CD4-positive, alpha-beta T cell (primary cell): ENCODE results near the gene SCAF11. TPM values are rescaled to one million over a fixed set of nuclear protein-coding genes. Genes with fewer than 3 reads are reported as not detected.

Experiments used
- ATAC-seq: fragments of 200-7000 bp; cut with Tn5 transposase; one replicate; pipeline ENCODE4 v1.10.0; 2022; ENCODE audit warnings: mild to moderate bottlenecking; ENCODE audit not compliant: poor library complexity
- CTCF ChIA-PET: fragments of 350-600 bp; sonication (Branson Sonifier 250); formaldehyde crosslinking; loops from one replicate; lab custom pipeline; 2021; ENCODE audit warnings: antibody characterized with exemption, inconsistent platforms; lab: Charles Lee
- POLR2A ChIA-PET: fragments of 350-600 bp; sonication (Branson Sonifier 250); formaldehyde crosslinking; loops from one replicate; lab custom pipeline; 2021; ENCODE audit warnings: antibody characterized with exemption, inconsistent platforms; lab: Charles Lee
- DNase-seq, 14 experiments: peaks; one replicate each; pipeline ENCODE4 v3.0.0-alpha.2; 2013 to 2020; ENCODE audit warnings: mixed read lengths in 2 of 14
- H3K27ac ChIP-seq, 2 donors: one replicate each; pipeline versions ENCODE4 v1.5.1 to v1.7.0; 2013; ENCODE audit warnings: low read length in 2 of 2, low read depth in 1 of 2, mild to moderate bottlenecking in 1 of 2
- H3K27me3 ChIP-seq, 2 experiments: 1 replicate in 1 of 2; 2 replicates in 1 of 2; pipeline versions ENCODE4 v1.6.1 to v1.7.0; 2013; ENCODE audit warnings: low read length in 2 of 2, control low read depth in 1 of 2, mild to moderate bottlenecking in 1 of 2, moderate library complexity in 1 of 2; ENCODE audit not compliant: insufficient read depth in 2 of 2, control insufficient read depth in 1 of 2
- H3K36me3 ChIP-seq: one replicate; pipeline ENCODE4 v1.6.1; 2013; ENCODE audit warnings: low read length, control low read depth; ENCODE audit not compliant: insufficient read depth
- H3K4me1 ChIP-seq: one replicate; pipeline ENCODE4 v1.6.1; 2013; ENCODE audit warnings: low read length, control low read depth; ENCODE audit not compliant: insufficient read depth
- H3K4me3 ChIP-seq: one replicate; pipeline ENCODE4 v1.5.1; 2013; ENCODE audit warnings: mild to moderate bottlenecking, low read length, moderate library complexity
- H3K9me3 ChIP-seq, 2 experiments: 1 replicate in 1 of 2; 2 replicates in 1 of 2; pipeline versions ENCODE4 v1.6.1 to v1.7.0; 2013; ENCODE audit warnings: low read length in 2 of 2, mild to moderate bottlenecking in 2 of 2, control low read depth in 1 of 2, moderate library complexity in 1 of 2; ENCODE audit not compliant: control insufficient read depth in 1 of 2, insufficient read depth in 1 of 2
- H3K27ac Mint-ChIP-seq: one replicate; pipeline ENCODE4 v1.8.0; 2020; ENCODE audit warnings: mixed read lengths
- H3K27me3 Mint-ChIP-seq: one replicate; pipeline ENCODE4 v1.8.0; 2021; ENCODE audit warnings: mixed read lengths
- H3K36me3 Mint-ChIP-seq: one replicate; pipeline ENCODE4 v1.8.0; 2021; ENCODE audit warnings: low read depth, mixed read lengths
- H3K4me1 Mint-ChIP-seq: one replicate; pipeline ENCODE4 v1.8.0; 2021; ENCODE audit warnings: low read depth, mixed read lengths
- H3K4me3 Mint-ChIP-seq: one replicate; pipeline ENCODE4 v1.8.0; 2020; ENCODE audit warnings: mild to moderate bottlenecking, mixed read lengths
- H3K9me3 Mint-ChIP-seq: one replicate; pipeline ENCODE4 v1.8.0; 2020; ENCODE audit warnings: mixed read lengths
- CTCF ChIP-seq: fragments of 200-600 bp; IDR thresholded peaks from one replicate; pipeline ENCODE4 v1.8.0; 2022; ENCODE audit warnings: antibody characterized with exemption, mild to moderate bottlenecking
- intact Hi-C, 2 experiments: fragments of 100-400 bp; cut with DNase I in 1 of 2; cut with micrococcal nuclease in 1 of 2; formaldehyde crosslinking; loops; one replicate each; pipeline versions ENCODE4 v1.15.1 to v1.9.0; 2023 to 2025; cut with DNase I, micrococcal nuclease
- total RNA-seq, 174 experiments: library from RNA in 2 of 174; stranded (reverse) in 2 of 174; gene quantifications; one replicate each; pipeline ENCODE4 v1.2.3 and lab custom pipeline; 2021 to 2026

Gene SCAF11
- total RNA-seq, 2 experiments from 2014 or later = 205 to 213 TPM

DNA sequence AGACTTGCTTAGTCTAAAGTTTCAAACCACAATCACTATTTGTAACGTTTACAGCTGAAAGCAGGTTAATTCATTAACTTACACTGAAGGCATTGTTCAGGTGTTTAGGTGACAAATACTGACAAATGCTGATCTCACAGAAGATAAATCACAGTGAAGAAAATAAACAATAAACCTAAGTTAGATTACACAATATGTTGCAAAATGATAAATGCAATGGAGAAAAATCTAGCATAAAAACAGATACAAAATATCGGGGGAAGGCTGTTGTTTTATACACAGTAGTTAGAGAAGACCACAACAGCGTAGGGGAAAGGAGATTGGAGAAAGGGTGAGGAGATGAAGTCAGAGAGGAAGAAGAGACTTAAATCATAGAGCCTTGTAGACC lies 3.0 kb downstream of the SCAF11 start:
- H3K27ac ChIP-seq = no peak overlapping the region
- no peaks in the 10 kb centered on the region for H3K27me3 ChIP-seq
- CTCF ChIA-PET = no interaction called here
- Mint-ChIP-seq H3K4me3 (peak overlapping the region; percentile 95), H3K9me3 (no peaks in the 10 kb centered on the region), H3K27me3 (peaks cover 4% of the 10 kb centered on the region), H3K4me1 (peaks cover 89% of the 10 kb centered on the region), H3K27ac (peak overlapping the region; percentile 98), H3K36me3 (peaks cover 64% of the 10 kb centered on the region)
- H3K36me3 ChIP-seq = peaks cover 18% of the 10 kb centered on the region
- no peaks in the 10 kb centered on the region for H3K9me3 ChIP-seq
- ATAC-seq (no peak), DNase-seq (no peak)
- no peak overlapping the region for H3K4me3 ChIP-seq
- POLR2A ChIA-PET = no interaction called here
- TF ChIP-seq CTCF = no peak
- peaks cover 28% of the 10 kb centered on the region for H3K4me1 ChIP-seq
- intact Hi-C loops = loop anchor here in 1 of 2 experiments (10.0 kb wide), 2 partner anchors 377 to 1707 kb away; no protein-coding TSS in a partner anchor

DNA sequence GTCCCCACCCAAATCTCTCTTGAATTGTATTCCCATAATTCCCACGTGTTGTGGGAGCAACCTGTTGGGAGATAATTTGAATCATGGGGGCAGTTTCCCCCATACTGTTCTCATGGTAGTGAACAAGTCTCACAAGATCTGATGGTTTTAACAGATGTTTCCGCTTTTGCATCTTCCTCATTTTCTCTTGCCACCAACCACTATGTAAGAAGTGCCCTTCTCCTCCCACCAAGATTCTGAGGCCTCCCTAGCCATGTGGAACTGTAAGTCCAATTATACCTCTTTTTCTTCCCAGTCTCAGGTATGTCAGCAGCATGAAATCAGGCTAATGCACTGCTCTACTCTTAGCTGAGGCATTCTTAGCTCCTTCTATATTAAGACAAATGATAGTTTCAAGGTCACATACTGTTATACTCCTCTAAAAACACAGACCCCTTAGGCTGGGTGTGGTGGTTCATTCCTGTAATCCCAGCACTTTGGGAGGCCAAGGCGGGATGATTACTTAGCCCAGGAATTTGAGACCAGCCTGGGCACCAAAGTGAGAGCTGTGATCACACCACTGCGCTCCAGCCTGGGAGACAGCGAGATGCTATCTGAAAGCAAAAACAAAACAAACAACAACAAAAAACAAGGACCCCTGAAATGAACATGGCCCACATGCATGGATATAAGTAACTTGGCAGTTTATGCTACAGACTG lies 3.6 kb downstream of the SCAF11 start:
- H3K36me3 ChIP-seq = peaks cover 18% of the 10 kb centered on the region
- ChIA-PET CTCF (interaction anchor here (1.2 kb wide), 1 partner anchor 12 kb away, joined by 3 read pairs; no protein-coding TSS in a partner anchor), POLR2A (interaction anchor here (1.0 kb wide), 1 partner anchor 190 kb away, joined by 3 read pairs; no protein-coding TSS in a partner anchor)
- TF ChIP-seq CTCF = no peak
- peaks cover 27% of the 10 kb centered on the region for H3K4me1 ChIP-seq
- Mint-ChIP-seq H3K9me3 (no peaks in the 10 kb centered on the region), H3K4me1 (peaks cover 90% of the 10 kb centered on the region), H3K27me3 (peaks cover 3% of the 10 kb centered on the region), H3K4me3 (peak overlapping the region; percentile 95), H3K36me3 (peaks cover 61% of the 10 kb centered on the region), H3K27ac (peak overlapping the region; percentile 98)
- no peak for ATAC-seq
- H3K27ac ChIP-seq = no peak overlapping the region
- peak in 3 of 14 experiments; percentile 11 to 52 (median 35) for DNase-seq
- H3K4me3 ChIP-seq = no peak overlapping the region
- no peaks in the 10 kb centered on the region for H3K9me3 ChIP-seq
- intact Hi-C loops = loop anchor here in 1 of 2 experiments (10.0 kb wide), 2 partner anchors 378 to 1708 kb away; no protein-coding TSS in a partner anchor
- H3K27me3 ChIP-seq = no peaks in the 10 kb centered on the region

DNA sequence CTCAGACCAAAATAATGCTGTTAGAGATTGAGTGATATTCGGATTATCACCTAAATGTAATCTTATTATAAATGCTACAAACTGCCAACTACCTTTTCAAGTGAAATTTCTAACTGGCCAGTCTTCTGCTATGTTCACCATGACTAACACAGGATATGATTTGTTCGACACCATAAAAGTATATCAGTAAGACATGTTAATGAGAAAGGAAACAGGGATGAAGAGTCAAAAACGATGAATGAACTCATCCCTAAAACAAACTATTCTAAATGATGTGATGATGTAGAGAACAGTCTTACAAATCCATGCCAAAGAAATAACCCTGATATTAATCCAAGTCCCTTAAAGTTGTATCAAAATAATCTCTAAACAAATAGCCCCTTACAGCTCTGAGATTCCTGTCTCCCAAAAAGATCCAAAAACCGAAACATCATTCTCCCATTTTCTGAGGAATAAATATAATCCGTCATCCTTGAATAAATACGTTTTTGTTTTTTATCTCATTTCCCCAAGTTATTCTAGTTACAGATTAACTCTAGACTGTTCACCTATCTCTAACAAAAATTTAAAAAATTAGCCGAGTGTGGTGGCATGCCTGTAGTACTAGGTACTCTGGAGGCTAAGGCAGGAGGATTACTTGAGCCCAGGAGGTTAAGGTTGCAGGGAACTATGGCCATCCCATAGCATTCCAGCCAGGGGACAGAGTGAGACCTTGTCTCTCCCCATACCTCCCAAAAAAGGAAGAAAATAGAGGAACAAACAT lies 9.1 kb downstream of the SCAF11 start:
- Mint-ChIP-seq H3K27ac (peak overlapping the region; percentile 19), H3K4me3 (peak overlapping the region; percentile 17)
- no peak for ATAC-seq

More for the DNA sequence above, 9.1 kb downstream of the SCAF11 start:
- Mint-ChIP-seq H3K9me3 (no peaks in the 10 kb centered on the region), H3K27me3 (no peaks in the 10 kb centered on the region), H3K4me1 (peaks cover 99% of the 10 kb centered on the region), H3K36me3 (peaks cover 48% of the 10 kb centered on the region)
- intact Hi-C loops = loop anchor here in 1 of 2 experiments (10.0 kb wide), 2 partner anchors 384 to 1714 kb away; no protein-coding TSS in a partner anchor
- DNase-seq = no peak
- Histone ChIP-seq H3K4me1 (peaks cover 17% of the 10 kb centered on the region), H3K9me3 (no peaks in the 10 kb centered on the region), H3K4me3 (no peak overlapping the region), H3K27me3 (no peaks in the 10 kb centered on the region), H3K36me3 (peaks cover 13% of the 10 kb centered on the region), H3K27ac (no peak overlapping the region)
- no peak for TF ChIP-seq CTCF
- POLR2A ChIA-PET = interaction anchor here (1.6 kb wide), 1 partner anchor 9 kb away, joined by 4 read pairs; the partner anchor contains the start of gene SCAF11
- CTCF ChIA-PET = interaction anchor here (1.3 to 1.8 kb wide), 2 partner anchors 10 to 91 kb away, joined by 3 to 4 read pairs; no protein-coding TSS in a partner anchor
